Neural crest cell (in vitro differentiated cells): Measurements from ENCODE around the gene SCAPER. TPM values are rescaled to one million over a fixed set of nuclear protein-coding genes. Genes with fewer than 3 reads are reported as not detected.
"Not testable (repeated sequence)": the region's sequence is repeated elsewhere in the genome, so short reads cannot be mapped to it uniquely, and the experiment has no call there.

Experiments
- DNase-seq: peaks from one replicate; pipeline ENCODE4 v3.0.0; 2021; ENCODE audit warnings: low read depth, mixed read lengths, low spot score
- H3K27ac Mint-ChIP-seq: one replicate; pipeline ENCODE4 v1.8.0; 2021; ENCODE audit warnings: mild to moderate bottlenecking, mixed read lengths; ENCODE audit not compliant: unreplicated experiment
- H3K27me3 Mint-ChIP-seq: 2 replicates; pipeline ENCODE4 v1.8.0; 2021; ENCODE audit warnings: low read depth, mild to moderate bottlenecking, mixed read lengths
- H3K36me3 Mint-ChIP-seq: 2 replicates; pipeline ENCODE4 v1.8.0; 2021; ENCODE audit warnings: low read depth, mild to moderate bottlenecking, mixed read lengths
- H3K4me1 Mint-ChIP-seq: 2 replicates; pipeline ENCODE4 v1.8.0; 2021; ENCODE audit warnings: mixed read lengths
- H3K4me3 Mint-ChIP-seq: one replicate; pipeline ENCODE4 v1.8.0; 2021; ENCODE audit warnings: mild to moderate bottlenecking, mixed read lengths
- H3K9me3 Mint-ChIP-seq: 2 replicates; pipeline ENCODE4 v1.8.0; 2021; ENCODE audit warnings: mixed read lengths
- CTCF ChIP-seq: fragments of 200-600 bp; sonication (generic); conservative IDR thresholded peaks from 2 replicates; pipeline ENCODE4 v1.5.0; 2021; ENCODE audit warnings: antibody characterized with exemption, mild to moderate bottlenecking
- total RNA-seq: library from RNA; stranded (reverse); gene quantifications from 2 replicates; pipeline ENCODE4 v1.2.1, GENCODE V29; 2021

The SCAPER gene
- total RNA-seq, 1 donor from 2014 or later: 15.3 TPM

GRCh38 chr15:76439542-76439941 is 465.6 kb downstream of the SCAPER start:
- H3K4me3 Mint-ChIP-seq: no peak overlapping the region
- H3K27me3 Mint-ChIP-seq: no peaks in the 10 kb centered on the region
- H3K27ac Mint-ChIP-seq: no peak overlapping the region
- DNase-seq: no peak
- no peaks in the 10 kb centered on the region for H3K36me3 Mint-ChIP-seq
- no peak for TF ChIP-seq CTCF
- no peaks in the 10 kb centered on the region for H3K4me1 Mint-ChIP-seq
- H3K9me3 Mint-ChIP-seq: no peaks in the 10 kb centered on the region

- no peaks in the 10 kb centered on the region for H3K27me3 Mint-ChIP-seq
- no peak overlapping the region for H3K27ac Mint-ChIP-seq
- H3K4me1 Mint-ChIP-seq: peaks cover 16% of the 10 kb centered on the region
- no peak for DNase-seq
- no peak for TF ChIP-seq CTCF
- peaks cover 9% of the 10 kb centered on the region for H3K36me3 Mint-ChIP-seq
- no peaks in the 10 kb centered on the region for H3K9me3 Mint-ChIP-seq
- no peak overlapping the region for H3K4me3 Mint-ChIP-seq
Observed at GRCh38 chr15:76433798-76434400, 471.2 kb downstream of the SCAPER start.

- H3K9me3 Mint-ChIP-seq, H3K4me3 Mint-ChIP-seq, H3K27ac Mint-ChIP-seq, H3K27me3 Mint-ChIP-seq, DNase-seq: not testable (repeated sequence)
- Mint-ChIP-seq H3K36me3 (peaks cover 17% of the 10 kb centered on the region), H3K4me1 (peaks cover 16% of the 10 kb centered on the region)
Observed at GRCh38 chr15:76433036-76433435, 472.1 kb downstream of the SCAPER start.

GRCh38 chr15:76432604-76433003 is 472.5 kb downstream of the SCAPER start:
- Mint-ChIP-seq H3K27ac (no peak overlapping the region), H3K36me3 (peaks cover 19% of the 10 kb centered on the region), H3K27me3 (no peaks in the 10 kb centered on the region), H3K9me3 (peaks cover 7% of the 10 kb centered on the region), H3K4me1 (peaks cover 16% of the 10 kb centered on the region), H3K4me3 (no peak overlapping the region)
- DNase-seq: no peak
- TF ChIP-seq CTCF: no peak

GRCh38 chr15:76431971-76432370 is 473.2 kb downstream of the SCAPER start:
- no peak for TF ChIP-seq CTCF
- H3K4me1 Mint-ChIP-seq: peaks cover 16% of the 10 kb centered on the region
- no peak for DNase-seq
- H3K36me3 Mint-ChIP-seq: peaks cover 20% of the 10 kb centered on the region
- H3K9me3 Mint-ChIP-seq: peaks cover 8% of the 10 kb centered on the region
- H3K27ac Mint-ChIP-seq: peak overlapping the region; percentile 40
- H3K27me3 Mint-ChIP-seq: no peaks in the 10 kb centered on the region
- H3K4me3 Mint-ChIP-seq: no peak overlapping the region

GRCh38 chr15:76430711-76431110 is 474.4 kb downstream of the SCAPER start:
- H3K9me3 Mint-ChIP-seq: peaks cover 13% of the 10 kb centered on the region
- H3K36me3 Mint-ChIP-seq: peaks cover 26% of the 10 kb centered on the region
- peaks cover 16% of the 10 kb centered on the region for H3K4me1 Mint-ChIP-seq
- H3K27me3 Mint-ChIP-seq, H3K4me3 Mint-ChIP-seq, H3K27ac Mint-ChIP-seq, DNase-seq: not testable (repeated sequence)
